Breast epithelium (tissue), 3 donors: Measurements from ENCODE around the gene DNAJB4.

ENCODE experiments used
- POLR2AphosphoS5 ChIP-seq, 3 donors: sonication (generic); formaldehyde crosslinking; IDR thresholded peaks; one replicate each; pipeline ENCODE4 v1.6.1; 2017; ENCODE audit warnings: antibody characterized with exemption in 3 of 3
- TF ChIP-seq, protein P1 (sequence below), 3 donors: fragments of 450-650 bp; IDR thresholded peaks; one replicate each; pipeline ENCODE4 v1.5.1; 2016 to 2017; ENCODE audit warnings: antibody characterized with exemption in 3 of 3, mild to moderate bottlenecking in 3 of 3, moderate library complexity in 3 of 3

DNA sequence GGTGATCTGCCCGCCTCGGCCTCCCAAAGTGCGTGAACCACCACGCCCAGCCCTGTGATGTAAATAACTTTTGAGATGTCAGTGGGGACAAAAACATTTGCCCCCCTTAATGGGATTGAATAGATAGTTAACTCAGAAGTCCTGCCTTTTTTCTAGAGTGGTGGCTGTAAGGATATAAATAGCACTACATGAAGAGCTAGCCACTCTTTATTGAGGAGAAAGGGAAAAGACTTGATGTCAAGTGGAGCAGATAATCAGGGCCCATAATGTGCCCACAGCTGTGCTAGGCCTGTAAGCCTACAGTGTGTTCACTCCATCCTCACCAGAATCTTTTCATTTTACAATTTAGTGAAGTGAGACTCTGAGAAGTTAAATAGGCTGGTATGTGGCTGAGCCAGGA lies 44.7 kb downstream of the DNAJB4 start:
- TF ChIP-seq, protein P1, sequence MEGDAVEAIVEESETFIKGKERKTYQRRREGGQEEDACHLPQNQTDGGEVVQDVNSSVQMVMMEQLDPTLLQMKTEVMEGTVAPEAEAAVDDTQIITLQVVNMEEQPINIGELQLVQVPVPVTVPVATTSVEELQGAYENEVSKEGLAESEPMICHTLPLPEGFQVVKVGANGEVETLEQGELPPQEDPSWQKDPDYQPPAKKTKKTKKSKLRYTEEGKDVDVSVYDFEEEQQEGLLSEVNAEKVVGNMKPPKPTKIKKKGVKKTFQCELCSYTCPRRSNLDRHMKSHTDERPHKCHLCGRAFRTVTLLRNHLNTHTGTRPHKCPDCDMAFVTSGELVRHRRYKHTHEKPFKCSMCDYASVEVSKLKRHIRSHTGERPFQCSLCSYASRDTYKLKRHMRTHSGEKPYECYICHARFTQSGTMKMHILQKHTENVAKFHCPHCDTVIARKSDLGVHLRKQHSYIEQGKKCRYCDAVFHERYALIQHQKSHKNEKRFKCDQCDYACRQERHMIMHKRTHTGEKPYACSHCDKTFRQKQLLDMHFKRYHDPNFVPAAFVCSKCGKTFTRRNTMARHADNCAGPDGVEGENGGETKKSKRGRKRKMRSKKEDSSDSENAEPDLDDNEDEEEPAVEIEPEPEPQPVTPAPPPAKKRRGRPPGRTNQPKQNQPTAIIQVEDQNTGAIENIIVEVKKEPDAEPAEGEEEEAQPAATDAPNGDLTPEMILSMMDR (IDR thresholded peaks at IDR 0.05), result no peak
- no peak for TF ChIP-seq POLR2AphosphoS5 (IDR thresholded peaks at IDR 0.05)
